NCI-H774 (cell line): Measurements from ENCODE around the gene GRB14.
"Not testable (repeated sequence)": the region's sequence is repeated elsewhere in the genome, so short reads cannot be mapped to it uniquely, and the experiment has no call there.

Experiments used
- DNase-seq: peaks from one replicate; lab custom pipeline; 2025; lab: John Stamatoyannopoulos, UW

Gene GRB14

DNA sequence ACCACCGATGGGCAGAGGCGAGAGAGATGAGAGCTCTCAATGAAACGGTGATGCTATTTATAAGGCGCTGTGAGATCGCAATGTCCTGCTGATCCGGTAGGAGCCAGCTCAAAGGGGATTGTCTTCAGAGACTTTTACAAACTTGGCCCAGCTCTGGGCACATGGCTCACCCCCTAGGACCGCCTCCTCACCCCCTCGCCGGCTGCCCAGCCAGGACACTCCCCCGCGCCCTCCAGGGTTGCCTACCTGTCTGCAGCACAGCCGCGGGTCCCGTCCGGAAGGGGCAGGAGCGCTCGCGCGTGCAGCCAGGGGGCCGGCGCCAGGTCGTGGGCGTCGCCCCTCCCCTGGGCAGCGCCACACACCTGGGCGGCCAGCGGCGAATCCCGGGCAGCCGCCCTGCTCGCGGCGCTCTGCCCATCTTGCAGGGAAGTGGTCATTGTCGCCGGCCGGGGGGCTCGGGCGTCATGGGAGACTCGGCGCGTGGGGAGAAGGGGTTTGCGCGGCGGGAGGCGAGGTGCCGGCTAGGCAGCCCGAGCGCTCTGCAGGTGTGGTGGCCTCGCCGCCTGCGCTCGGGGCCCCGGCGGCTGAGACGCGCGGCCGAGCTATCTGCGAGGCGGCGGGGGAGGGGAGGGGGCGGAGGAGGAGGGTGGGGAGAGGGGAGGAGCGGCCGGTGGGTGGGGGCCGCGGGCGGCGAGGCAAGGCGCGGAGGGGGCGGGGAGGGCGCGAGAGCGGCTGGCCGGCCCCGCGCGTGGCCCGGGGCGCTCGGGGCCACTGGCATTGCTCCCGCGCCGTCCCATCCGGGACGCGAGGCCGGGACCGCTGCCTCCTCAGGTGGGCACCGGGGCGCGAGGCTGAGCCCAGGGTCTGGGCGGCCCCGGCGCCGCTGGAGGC lies at the start of gene GRB14:
Gene GRB14, minus strand, starts transcription at position 610 of the 891 bp plus-strand sequence. Its CDS starts 173 bp downstream, at position 437.
- DNase-seq, result peak; percentile 83

DNA sequence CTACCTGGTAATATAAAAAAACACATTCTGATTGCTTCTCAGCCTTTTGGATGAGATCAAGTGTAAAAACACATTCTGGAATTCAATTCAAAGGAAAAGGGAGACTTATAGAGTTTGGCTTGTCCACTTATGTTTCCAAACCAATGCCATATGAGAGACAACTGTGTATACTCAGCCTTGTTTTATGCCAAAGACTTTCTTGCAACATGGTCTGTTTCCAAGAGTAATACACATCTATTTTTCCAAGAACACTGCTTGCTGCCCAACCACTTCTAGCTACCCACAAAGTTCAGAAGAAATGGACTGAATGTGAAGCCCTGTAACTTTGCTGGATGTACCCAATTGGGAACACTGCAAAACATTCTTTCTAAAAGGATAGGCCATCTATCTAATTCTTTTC lies 48.0 kb upstream of the GRB14 start:
- no peak for DNase-seq

DNA sequence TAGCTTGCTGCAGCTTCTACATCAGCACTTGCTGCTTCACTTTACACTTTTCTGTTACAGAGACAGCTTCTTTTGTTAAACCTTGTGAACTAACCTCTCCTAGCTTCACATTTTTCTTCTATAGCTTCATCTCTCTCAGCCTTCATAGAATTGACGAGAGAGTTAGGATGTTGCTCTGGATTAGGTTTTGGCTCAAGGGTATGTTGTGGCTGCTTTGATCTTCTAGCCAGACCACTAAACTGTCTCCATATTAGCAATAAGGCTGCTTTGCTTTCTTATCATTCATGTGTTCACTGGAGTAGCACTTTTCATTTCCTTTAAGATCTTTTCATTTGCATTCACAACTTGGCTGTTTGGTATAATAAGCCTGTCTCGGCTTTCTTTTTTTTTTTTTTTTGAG lies 46.3 kb upstream of the GRB14 start:
- DNase-seq, result no peak

DNA sequence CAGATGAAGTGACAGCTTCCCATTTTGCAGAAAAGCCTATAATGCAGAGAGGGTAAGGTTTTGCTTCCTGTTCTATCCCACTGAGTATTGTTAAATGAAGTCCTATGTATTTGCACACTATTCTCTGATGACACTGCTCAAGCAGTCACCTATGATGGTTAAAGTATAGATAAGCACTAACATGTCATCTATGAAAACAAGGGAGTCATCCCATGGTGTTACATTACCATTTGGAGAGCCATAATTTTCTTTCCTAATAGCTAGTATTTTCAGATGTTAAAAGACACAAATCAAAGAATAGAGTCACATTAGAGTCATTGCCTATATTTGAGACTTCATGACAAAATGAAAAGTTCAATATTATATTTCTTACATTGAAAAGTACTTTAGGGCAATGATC lies 42.8 kb upstream of the GRB14 start:
- DNase-seq, result no peak

DNA sequence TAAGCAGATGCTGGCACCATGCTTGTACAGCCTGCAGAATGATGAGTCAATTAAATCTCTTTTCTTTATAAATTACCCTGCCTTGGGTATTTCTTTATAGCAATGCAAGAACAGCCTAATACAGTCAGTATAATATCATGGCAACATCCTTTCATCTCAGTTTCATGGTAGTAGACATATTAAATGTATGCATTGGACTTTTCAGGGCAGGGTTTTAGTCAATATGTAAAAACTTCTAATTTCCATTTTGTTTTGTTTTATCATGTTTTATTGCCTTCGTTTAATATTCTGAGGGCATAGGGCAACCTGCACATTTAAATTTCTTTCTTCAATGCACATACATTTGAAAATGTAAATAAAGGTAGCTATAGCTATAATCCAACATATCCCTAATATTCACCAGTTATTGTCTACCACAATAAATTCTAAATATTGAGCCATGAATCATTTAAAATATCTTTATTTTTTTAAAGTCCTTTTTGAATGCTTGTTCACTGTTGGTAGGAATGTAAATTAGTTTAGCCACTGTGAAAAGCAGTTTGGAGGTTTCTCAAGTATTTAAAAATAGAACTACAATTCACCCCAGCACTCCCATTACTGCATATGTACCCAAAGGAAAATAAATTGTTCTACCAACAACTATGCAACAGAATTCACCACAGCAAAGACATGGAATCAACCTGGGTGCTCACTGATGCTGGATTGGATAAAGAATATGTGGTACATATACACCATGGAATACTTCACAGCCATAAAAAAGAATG lies 41.8 kb upstream of the GRB14 start:
- no peak for DNase-seq

DNA sequence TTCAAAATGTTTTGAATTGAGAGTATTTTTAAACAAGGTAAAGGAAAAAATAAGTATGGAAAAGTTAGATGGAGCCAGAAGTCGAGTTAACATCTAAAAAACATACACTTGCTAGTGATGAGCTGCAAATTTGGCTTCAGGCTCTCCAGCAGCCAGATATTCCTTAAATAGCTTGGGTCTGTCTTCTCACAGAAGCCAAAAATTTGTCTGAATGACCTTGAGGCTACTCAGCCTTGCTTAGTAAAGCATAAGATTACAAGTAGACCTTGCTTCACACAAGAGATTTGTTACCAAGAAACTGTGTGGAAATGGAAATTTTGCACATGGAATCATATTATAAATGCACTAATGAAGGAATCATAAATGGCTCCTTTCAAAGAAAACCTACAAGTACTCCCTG lies 40.8 kb upstream of the GRB14 start:
- no peak for DNase-seq

DNA sequence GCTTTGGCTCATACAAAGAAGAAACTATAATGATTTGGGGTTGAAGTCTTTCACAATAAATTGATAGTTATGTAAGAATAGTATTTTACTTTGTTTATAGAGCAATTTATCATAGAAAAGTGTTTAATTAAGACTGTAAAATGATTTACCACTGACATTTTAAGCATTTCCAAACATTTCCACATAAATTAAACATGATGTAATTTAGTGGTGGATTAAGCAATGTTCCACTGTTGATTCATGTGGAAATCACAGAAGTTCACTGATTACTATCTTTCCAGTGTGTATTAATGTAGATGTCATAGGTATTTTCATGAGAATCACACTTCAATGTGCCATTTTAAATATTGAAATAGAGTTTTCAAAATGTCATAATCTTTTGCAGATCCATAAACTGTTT lies 40.1 kb upstream of the GRB14 start:
- DNase-seq, result no peak

DNA sequence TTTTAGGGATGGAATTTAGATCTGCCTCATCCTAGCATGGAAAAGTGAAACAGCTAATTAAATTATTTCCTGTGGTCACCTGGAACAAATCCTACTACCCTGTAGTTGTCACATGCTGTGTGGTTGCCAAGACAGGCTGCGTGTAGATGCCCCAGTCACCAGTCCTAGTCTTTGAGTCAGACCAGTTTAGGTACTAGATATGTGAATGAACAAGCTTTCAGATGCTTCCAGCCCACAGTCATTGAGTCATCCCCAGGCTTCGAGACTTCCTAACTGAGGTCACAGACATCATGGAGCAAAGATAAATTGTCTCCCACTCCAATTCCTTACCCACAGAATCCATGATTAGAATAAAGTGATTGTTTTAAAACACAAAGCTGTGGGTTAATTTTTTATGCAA lies 35.8 kb upstream of the GRB14 start:
- no peak for DNase-seq

DNA sequence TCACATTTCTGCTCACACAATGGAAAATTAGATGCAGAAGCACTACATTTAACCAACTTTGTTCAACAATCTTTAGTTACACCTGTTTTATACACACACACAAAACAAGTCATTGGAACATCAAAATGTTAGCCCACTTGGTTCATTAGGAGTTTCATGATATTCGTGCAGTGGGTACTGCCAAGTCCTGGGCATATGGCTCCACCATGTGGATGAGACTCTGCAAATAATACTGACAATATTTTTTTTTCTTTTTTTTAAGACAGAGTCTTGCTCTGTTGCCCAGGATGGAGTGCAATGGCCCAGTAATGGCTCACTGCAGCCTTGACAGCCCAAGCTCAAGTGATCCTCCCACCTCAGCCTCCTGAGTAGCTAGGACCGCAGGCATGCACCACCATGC lies 34.5 kb upstream of the GRB14 start:
- DNase-seq, result no peak

DNA sequence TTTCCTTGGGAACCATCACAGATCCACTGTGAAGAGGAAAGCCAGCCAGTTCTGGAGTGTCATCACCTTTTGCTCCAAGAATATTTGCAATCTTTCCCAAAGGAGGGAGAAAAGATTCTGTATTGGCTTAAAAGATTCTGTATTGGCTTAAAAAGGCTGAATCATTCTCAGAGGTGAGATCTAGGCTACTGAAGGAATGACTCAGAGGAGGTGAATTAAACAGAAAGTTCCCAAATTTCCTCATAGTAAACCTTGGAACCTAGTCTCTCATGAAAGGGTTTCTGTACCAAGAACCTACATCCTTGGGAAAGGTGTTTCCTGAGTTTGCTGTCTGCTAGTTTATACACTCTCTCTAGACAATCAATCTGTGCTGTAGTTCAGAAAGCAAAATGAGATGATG lies 34.1 kb upstream of the GRB14 start:
- DNase-seq, result no peak

DNA sequence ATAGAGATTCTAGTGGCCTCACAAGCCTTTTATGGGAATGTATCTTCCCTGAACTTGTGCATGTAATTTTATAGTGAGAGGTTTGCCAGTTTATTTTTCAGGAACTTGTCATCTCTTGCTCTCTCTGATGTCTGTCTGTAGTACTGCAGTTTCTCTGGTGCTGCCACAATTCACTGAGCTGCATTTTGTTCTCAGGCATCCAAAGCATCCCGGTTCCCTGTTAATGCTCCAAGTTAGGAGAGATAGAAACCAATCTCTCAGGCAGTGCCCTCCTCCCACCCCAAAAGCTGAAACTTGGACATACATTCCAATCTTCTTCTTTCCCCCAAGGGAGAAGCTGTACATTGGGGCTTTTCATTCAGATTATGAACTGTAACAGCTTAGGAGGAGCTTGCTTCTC lies 30.1 kb upstream of the GRB14 start:
- DNase-seq, result no peak

DNA sequence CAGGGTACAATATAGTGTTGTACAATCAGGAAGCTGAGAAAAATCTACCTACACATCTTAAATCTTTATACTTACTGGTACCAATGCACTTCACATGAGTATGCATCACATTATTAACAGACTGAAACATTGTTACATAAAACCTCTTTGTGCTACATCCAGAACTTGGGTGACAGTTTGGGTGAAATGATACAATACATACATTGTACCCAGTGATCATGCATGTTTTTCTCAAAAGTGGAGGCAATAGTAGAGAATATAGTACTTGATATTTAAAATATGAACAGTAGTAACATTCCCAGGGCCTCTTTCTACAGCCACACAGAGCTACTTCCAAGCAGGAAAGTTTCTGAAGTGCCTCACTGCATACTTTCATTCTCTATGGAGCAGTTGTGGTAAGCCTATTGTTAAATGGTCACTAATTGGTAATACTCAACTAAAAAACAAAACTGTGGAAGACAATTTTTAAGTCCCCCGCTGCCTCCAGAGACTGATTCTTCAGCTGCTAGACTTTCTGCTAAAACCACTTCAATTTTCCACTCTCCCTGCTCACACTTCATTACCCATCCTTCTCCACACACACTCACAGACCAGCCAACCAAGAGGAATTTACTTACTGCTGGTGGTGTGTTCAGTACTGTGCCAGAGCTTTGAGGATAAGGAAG lies 22.9 kb upstream of the GRB14 start:
- no peak for DNase-seq

DNA sequence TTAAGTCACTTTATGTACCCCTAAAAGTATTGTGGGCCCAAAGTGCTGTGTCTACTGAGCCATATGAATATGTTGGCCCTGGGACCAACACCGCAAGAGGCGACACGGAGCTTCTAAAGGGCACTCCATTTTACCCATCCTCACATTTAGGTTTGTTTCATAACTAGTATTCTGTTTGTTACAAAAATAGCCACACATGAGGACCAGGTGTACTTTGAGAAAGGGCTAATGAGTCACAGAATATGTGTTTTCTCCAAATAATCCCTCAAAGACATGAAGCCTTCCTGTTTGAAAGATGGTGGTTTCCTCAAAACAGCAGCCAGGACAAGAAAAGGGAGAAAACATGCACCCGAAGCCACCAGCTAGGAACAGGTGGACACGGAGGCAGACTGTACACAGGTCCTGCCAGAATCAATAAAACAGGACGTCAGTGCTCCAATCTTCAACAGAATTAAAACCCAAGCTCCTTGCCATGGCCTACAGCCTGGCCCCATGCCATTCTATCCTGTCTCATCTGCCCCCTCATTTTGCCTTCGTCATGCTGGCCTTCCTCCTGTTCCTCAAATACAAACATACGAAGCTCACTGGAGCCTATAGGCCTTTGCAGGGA lies 21.8 kb upstream of the GRB14 start:
- no peak for DNase-seq

DNA sequence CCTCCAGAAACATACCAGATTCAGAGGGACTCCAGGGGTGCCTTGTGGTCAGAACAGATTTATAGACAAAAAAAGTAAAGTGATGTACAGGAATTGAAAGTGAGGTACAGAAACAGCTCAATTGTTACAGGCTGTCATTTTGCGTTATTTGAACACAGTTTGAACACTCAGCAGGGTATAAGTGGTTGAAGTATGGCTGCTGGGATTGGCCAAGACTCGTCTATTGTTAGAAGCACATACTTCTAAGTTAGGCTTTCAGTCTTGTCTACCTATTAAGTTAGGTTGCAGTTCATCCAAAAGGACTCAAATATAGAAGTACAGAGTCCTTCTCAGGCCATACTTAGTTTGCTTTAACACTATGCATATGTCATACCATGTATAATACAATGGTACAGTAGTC lies 21.0 kb upstream of the GRB14 start:
- no peak for DNase-seq

DNA sequence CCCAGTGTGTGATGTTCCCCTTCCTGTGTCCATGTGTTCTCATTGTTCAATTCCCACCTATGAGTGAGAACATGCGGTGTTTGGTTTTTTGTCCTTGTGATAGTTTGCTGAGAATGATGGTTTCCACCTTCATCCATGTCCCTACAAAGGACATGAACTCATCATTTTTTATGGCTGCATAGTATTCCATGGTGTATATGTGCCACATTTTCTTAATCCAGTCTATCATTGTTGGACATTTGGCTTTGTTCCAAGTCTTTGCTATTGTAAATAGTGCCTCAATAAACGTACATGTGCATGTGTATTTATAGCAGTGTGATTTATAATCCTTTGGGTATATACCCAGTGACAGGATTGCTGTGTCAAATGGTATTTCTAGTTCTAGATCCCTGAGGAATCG lies 7.0 kb upstream of the GRB14 start:
- not testable (repeated sequence) for DNase-seq

DNA sequence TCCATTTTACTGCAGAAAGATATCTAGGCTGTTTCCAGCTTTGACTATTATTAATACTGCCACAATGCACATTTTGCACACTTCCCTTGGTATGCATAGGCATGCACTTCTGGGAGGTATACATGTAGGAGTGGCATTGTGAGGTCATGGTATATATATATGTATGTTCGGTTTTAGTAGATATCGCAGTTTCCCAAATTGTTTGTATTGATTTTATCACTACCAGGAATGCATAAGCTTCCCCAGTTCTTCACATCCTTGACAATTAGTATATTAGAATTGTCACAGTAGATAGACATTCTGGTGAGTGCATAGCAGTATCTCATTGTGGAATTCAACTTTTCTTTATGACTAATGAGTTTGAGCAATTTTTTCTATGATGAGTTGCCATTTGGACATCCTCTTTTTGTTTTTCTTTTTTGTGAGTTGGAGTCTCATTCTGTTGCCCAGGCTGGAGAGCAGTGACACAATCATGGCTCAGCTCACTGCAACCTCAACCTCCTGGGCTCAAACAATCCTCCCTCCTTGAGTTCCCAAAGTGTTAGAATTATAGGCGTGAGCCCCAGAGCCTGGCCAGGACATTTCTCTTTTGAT lies 4.2 kb upstream of the GRB14 start:
- DNase-seq, result no peak

DNA sequence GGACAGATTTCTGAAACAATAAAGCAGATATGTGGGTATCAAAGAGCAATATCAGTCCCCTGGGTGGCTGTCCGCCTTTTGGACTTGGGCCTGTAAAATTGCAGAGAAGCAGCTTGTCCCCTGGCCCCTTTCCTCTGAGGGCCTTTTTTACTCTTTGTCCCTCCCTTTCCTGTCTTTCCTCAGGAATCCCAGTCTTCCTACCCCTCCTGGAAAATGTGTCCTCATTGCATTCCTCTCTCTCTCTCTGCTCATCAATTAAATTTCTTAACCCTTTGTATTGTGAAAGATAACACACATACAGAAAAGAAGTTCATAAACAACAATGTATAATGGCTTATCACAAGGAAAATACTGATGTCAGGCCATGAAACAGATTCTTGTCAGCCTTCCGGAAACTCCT lies 3.0 kb upstream of the GRB14 start:
- DNase-seq, result no peak

DNA sequence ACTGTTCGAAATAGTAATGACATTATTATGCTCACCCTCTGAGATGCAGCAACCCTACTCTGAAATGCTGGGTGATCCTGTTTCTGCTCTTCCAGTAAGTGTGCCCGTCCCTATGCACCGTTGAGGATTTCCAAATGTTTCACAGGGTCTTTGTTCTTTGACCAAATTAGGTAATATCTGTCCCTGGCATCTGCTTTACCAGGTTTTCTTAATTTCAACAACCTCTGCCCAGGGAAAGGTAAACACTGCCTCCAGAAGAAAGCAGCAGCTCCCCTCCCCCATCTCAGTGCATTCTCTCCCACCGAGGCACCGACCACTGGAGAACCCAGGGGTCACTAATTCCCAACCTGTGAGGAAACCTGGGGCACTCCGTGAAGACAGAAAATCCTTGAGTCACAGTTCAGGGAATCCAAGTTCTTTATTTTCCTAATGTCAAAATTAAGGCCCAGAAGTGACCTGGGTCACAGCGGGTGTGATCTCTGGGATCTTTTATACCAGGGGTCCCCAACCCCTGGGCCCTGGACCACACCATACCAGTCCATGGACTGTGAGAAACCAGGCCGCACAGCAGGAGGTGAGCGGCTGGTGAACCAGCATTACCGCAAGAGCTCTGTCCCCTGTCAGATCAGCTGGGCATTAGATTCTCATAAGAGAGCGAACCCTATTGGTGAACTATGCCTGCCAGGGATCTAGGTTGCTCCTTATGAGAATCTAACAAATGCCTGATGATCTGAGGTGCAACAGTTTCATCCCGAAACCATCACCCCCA lies 1.2 kb upstream of the GRB14 start:
- no peak for DNase-seq

DNA sequence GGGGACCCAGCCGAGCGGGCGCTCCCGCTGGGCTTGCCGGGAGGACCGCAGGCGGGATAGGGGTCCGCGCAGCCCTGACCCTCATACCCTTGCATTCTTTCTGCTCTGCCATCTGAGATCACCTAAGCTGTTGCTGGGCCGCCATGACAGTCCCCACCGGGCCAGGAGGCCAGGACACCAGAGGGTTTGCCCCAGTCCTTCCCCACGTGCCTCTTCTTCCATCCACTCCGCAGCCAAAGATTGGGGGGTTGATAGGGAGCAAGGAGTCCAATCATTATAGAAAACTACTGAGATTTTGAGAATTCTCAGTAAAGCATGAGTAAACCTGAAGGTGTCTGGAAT lies 453 bp upstream of the GRB14 start:
- no peak for DNase-seq

DNA sequence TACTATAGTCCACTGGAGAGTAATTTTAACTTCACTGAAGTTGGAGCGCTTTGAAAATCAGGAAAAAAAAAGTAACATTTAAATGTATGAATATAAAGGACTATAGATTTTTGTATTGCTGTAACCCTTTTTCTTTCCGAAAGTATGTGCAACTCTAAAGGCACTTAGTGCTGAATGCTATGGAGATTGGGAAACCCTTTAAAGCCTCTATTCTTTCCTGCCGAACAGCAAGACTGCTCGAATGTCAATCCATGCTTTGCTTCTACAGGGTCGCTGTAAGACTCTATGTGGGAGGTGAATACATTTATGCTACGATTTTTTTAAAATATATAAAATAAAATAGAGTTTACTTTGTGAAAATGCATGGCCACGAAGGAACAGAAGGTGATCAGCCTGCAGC lies 825 bp downstream of the GRB14 start:
- DNase-seq, result no peak

DNA sequence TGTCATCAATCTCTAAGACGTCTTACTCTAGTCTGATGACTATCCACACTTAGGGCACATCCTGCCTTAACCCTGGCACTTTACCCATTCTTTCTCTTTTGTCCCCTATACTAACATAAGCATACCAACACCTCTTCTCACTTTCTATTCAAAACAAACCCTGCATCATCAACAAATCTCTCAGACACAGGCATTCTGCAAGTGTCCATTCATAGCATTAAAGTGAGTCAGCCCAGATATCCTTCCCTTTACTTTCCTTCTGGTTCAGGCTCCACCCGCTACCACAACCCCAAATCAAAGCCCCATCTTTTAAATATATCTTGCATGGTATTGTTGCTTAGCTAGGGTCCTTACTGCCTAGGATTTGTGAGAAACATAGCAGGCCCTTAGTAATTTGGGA lies 3.8 kb downstream of the GRB14 start:
- no peak for DNase-seq
